HUES64 (cell line): ENCODE results near the gene AIFM2.

Source experiments
- H3K27ac ChIP-seq: 2 replicates; pipeline ENCODE4 v1.7.0; 2013; ENCODE audit warnings: low read depth, low read length, inconsistent platforms
- H3K27me3 ChIP-seq: 2 replicates; pipeline ENCODE4 v1.6.1; 2013; ENCODE audit warnings: mild to moderate bottlenecking, low read length; ENCODE audit not compliant: insufficient read depth
- H3K36me3 ChIP-seq: 2 replicates; pipeline ENCODE4 v1.6.1; 2013; ENCODE audit warnings: mild to moderate bottlenecking, low read length; ENCODE audit not compliant: insufficient read depth
- H3K4me1 ChIP-seq: 2 replicates; pipeline ENCODE4 v1.6.1; 2013; ENCODE audit warnings: mild to moderate bottlenecking, low read length, moderate library complexity; ENCODE audit not compliant: insufficient read depth
- H3K4me3 ChIP-seq: 2 replicates; pipeline ENCODE4 v1.5.1; 2013; ENCODE audit warnings: mild to moderate bottlenecking, low read length, moderate library complexity
- H3K9ac ChIP-seq: 2 replicates; pipeline ENCODE4 v1.6.1; 2013; ENCODE audit warnings: mild to moderate bottlenecking, low read depth, low read length
- H3K9me3 ChIP-seq: 2 replicates; pipeline ENCODE4 v1.6.1; 2013; ENCODE audit warnings: low read depth, low read length; ENCODE audit not compliant: insufficient read depth
- WGBS: fragments of 150-250, 120-280 bp; methylation state at CpG from one replicate; pipeline ENCODE4 v1.1.7; 2013; ENCODE audit warnings: missing lambda C conversion rate; 5-methylcytosine and 5-hydroxymethylcytosine counted together

Gene AIFM2

DNA sequence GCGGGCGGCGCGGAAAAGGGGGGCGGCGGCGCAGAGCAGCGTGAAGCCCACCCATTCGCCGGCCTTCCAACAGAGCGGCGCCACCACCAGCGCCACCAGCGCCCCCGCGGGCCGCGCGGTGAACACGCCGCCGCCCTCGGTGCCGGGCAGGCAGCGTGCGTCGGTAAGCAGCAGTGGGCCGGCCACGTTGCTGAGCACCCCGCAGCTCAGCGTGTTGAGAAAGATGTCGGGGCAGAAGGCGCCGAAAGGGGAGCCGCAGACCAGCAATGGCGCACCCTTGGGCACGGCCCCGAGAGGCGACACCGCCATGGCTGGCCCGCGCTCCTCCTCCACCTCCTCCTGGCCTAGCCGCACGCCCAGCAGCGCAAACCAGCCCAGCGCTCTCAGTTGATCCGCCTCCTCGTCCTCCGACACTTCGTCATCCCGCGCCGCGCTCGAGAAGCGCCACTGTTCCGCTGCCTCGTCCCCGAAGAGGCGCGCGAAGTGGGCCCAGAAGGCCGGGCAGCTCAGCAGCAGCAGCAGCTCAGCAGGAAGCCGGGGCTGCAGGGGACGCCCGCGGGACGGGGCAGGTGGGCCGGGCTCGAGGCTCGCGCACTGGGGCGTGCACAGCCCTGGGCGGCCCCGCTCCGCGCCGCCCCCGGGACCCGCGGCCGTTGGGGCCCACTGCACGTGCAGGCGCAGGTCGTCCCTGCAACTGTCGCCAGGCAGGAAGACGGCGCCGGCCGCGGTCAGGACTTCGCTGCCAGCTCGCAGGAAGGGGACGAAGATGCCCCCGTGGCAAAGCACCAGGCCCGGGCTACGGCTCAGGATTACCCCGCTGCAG lies 13.3 kb upstream of the AIFM2 start:
- Histone ChIP-seq H3K27me3 (peaks cover 7% of the 10 kb centered on the region), H3K36me3 (peaks cover 16% of the 10 kb centered on the region), H3K9me3 (no peaks in the 10 kb centered on the region), H3K27ac (peak overlapping the region; percentile 84), H3K4me3 (peak overlapping the region; percentile 89), H3K9ac (peak overlapping the region; percentile 95), H3K4me1 (peaks cover 6% of the 10 kb centered on the region; the same call in 1 of the 2 replicates)
- WGBS, result under 1% methylated on average over 98 of the region's 98 CpGs

DNA sequence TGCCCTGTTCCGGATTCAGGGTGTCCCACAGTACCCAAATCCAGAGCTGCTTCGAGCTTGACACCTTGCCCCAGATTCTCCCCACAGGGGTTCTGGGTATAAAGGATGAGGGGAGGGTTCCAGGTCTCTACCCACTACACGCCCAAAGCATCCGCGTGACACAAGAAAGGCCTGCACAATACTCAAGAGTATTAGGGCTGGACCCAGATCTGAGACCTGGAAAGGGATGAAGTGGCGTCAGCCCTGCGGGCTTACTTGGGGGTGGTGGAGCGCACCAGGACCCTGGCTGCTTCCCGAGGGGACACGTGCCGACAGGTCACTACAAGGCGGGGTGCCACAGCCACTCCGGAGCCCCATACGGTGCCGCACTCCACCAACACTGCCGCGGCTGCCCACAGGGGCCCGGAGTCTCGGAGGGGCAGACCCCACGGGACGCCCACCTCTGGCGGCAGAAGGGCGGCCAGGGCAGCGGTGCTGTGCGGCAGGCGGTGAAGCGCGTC lies 12.6 kb upstream of the AIFM2 start:
- H3K27ac ChIP-seq, result no peak overlapping the region
- 23% methylated on average over 27 of the region's 28 CpGs for WGBS
- H3K9ac ChIP-seq, result peak overlapping the region; percentile 95

DNA sequence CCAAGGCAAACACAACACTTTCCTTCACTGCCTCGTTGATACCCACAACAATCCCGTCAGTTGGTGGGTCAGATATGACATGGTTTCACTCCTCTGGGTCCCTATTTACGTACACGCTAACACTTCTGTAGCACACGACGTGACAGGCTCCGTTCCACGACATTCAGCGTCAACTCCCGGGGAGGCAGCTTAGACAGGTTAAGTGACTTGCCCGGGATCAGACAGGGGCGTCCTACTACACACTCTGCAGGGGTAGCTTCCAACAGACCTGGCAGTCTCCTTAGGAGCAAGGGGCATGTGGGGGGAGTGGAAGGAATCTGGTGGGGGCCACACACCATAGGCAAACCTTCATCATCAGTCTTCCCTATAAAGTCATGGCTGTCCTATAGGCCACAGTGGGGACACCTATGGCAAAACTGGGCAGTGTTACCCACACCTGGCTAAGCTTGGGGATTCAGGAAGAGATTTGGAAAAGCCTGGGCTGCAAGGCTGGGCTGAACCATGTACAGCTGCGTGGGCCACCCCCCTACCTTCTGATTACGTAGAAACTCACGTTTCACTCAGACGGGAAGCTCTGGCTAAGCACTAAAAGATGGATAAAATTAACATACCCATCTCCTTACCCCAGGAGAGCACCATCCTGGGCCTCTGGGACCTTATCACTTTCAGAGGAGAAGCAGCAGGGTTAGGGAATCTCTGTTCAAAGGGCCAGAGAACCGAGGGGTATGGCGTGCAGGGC lies 11.9 kb upstream of the AIFM2 start:
- Histone ChIP-seq H3K9me3 (no peaks in the 10 kb centered on the region), H3K36me3 (peaks cover 3% of the 10 kb centered on the region; the same call in 1 of the 2 replicates), H3K4me1 (peaks cover 6% of the 10 kb centered on the region; the same call in 1 of the 2 replicates), H3K27me3 (peaks cover 7% of the 10 kb centered on the region), H3K9ac (no peak overlapping the region), H3K4me3 (peak overlapping the region; percentile 89), H3K27ac (no peak overlapping the region)
- 79% methylated on average over 18 of the region's 18 CpGs for WGBS

More for the DNA sequence above, 12.6 kb upstream of the AIFM2 start:
- Histone ChIP-seq H3K27me3 (peaks cover 7% of the 10 kb centered on the region), H3K4me3 (peak overlapping the region; percentile 89), H3K36me3 (peaks cover 9% of the 10 kb centered on the region), H3K4me1 (peaks cover 6% of the 10 kb centered on the region; the same call in 1 of the 2 replicates), H3K9me3 (no peaks in the 10 kb centered on the region)

DNA sequence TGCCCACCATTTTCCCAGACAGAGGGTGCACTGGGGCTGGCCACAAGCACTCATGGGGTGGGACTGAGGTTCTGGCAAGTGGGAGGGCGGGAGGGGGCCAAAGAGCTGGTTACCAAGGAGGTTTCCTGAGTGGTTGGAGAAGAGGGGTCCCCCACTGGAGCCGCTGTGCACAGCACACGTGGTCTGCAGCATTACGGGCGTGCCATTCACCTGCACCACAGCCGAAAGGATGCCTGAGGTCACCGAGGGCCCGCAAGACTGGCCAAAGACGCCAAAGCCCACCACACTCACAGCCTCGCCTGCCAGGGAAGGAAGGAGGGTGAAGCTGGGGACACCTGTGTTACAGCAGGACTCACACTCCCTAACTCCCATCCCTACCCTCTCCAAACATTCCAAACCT lies 9.9 kb upstream of the AIFM2 start:
- H3K27me3 ChIP-seq, result peaks cover 7% of the 10 kb centered on the region
- no peak overlapping the region for H3K27ac ChIP-seq
- no peaks in the 10 kb centered on the region for H3K9me3 ChIP-seq
- no peak overlapping the region for H3K9ac ChIP-seq
- H3K4me3 ChIP-seq, result no peak overlapping the region
- H3K4me1 ChIP-seq, result peaks cover 5% of the 10 kb centered on the region; the same call in 1 of the 2 replicates
- no peaks in the 10 kb centered on the region for H3K36me3 ChIP-seq
- WGBS, result 90% methylated on average over 10 of the region's 10 CpGs

DNA sequence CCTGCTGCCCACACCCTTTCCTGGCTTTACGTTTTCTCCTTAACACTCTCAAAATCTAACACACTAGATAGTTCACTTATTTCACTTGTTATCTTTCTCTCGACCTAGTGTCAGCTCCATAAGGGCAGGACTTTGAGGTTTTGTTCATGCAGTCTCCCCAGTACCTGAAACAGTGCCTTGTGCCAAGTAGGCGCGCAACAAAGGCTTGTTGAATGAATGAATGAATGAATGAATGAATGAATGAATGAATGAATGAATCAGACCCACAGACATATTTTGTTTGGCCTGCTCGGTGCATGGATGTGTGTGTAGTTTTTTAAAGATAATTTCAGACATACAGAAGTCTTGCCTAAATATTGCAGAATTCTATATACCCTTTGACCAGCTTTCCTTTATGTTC lies 7.7 kb upstream of the AIFM2 start:
- Histone ChIP-seq H3K36me3 (no peaks in the 10 kb centered on the region), H3K27me3 (peaks cover 6% of the 10 kb centered on the region), H3K27ac (no peak overlapping the region), H3K4me3 (no peak overlapping the region), H3K9ac (no peak overlapping the region), H3K4me1 (no peaks in the 10 kb centered on the region; the same call in 1 of the 2 replicates), H3K9me3 (no peaks in the 10 kb centered on the region)
- WGBS, result 87% methylated on average over 5 of the region's 5 CpGs

DNA sequence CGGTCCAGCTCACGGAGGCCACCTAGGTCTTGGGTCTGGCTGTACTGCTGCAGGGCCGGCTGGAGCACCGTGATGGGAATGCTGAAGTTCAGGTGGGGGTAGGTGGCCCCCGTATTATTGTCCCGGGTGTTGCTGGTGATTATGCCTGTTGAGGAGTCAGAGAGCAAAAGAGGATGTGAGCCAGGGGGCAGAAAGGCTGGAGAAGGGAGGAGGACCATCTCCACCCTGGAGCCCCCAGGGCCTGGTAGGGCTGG lies 7.3 kb upstream of the AIFM2 start:
- Histone ChIP-seq H3K4me1 (no peaks in the 10 kb centered on the region), H3K4me3 (no peak overlapping the region), H3K9me3 (no peaks in the 10 kb centered on the region), H3K36me3 (no peaks in the 10 kb centered on the region), H3K27ac (no peak overlapping the region), H3K27me3 (peaks cover 2% of the 10 kb centered on the region), H3K9ac (no peak overlapping the region)
- WGBS, result 95% methylated on average over 6 of the region's 6 CpGs

DNA sequence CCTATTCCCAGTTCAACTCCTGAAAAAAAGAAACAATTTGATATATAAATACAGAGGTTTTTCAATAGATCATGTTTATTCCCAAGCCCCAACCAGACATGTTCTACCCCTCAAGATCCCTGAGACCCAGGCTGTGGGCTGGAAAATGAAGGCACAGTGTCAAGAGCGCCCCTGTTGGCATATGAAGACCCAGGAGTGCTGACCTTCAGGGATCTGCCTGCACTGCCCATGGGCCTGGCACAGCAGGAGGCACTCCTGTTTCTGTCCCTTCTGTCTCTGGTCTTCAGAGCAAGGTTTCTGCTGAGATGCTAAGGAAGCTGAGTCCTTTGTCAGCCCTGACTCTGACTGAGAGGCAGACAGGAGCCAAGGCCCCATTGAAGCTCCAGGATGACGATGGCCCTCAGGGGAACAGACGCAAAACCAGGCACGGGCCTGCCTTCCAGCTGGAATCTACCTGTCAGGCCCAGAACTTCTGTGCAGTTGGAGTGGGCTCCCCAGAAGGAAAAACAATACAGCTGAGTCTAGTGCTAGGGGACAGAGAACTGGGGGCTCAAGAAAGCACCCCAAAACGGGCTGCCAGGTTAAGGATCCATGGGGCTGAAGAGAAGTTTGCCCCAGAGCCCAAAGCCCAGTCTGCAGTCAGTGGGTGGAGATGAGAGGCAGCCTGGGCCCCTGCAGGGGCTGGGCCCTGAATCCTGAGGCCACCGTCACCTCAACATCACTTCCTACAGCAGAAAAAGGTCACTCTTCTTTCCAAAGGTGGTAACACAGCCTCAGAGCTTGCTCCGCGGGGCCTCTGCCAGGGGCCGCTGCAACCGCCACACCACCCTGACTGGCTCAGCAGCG lies 6.7 kb upstream of the AIFM2 start:
- no peak overlapping the region for H3K27ac ChIP-seq
- 94% methylated on average over 11 of the region's 11 CpGs for WGBS
- H3K36me3 ChIP-seq, result no peaks in the 10 kb centered on the region
- no peak overlapping the region for H3K4me3 ChIP-seq
- H3K9me3 ChIP-seq, result no peaks in the 10 kb centered on the region
- no peaks in the 10 kb centered on the region for H3K4me1 ChIP-seq
- H3K9ac ChIP-seq, result no peak overlapping the region
- no peaks in the 10 kb centered on the region for H3K27me3 ChIP-seq

DNA sequence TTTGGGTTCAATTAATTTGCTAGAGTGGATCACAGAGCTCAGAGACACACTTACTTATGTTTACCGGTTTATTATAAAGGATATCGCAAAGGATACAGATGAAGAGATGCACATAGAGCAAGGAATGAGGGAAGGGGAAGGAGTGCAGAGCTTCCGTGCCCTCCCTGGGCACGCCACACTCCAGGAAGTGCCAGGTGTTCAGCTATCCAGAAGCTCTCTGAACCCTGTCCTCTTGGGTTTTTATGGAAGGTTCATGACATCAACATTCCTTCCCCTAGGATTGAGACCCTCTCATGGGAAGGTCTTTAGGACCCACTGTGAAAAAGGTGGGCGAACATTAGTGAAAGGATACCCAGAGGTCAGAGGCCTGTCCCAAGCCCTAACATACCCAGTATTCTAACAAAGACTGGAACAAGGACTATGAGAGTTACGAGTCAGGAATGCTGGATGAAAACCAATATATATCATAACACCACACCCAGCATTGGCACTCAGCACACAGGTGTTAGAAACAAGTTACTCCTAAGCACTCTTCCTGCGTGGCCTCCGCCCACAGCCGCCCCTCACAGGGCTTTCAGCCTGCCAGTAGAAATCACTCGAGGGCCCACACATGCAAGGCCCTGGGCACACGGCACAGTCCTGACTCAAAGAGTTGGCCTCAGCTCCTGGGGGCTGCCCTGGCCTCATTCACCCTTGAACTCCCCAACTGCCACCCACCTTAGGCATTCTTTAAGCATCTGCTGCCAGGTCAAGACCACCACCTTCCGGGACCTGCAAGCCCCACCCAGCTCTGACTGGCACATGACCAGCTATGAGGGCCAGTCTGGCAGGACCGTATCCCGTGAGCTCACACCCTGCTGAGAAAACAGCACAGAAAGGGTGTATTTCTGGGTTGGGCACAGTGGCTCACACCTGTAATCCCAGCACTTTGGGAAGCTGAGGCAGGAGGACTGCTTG lies 5.6 kb upstream of the AIFM2 start:
- Histone ChIP-seq H3K36me3 (no peaks in the 10 kb centered on the region), H3K4me1 (0 out of 2 replicates have a peak, but pooled peaks cover under 1% of the 10 kb centered on the region), H3K9me3 (no peaks in the 10 kb centered on the region), H3K9ac (no peak overlapping the region), H3K27ac (no peak overlapping the region), H3K4me3 (no peak overlapping the region), H3K27me3 (peaks cover 7% of the 10 kb centered on the region)
- WGBS, result 94% methylated on average over 14 of the region's 14 CpGs

DNA sequence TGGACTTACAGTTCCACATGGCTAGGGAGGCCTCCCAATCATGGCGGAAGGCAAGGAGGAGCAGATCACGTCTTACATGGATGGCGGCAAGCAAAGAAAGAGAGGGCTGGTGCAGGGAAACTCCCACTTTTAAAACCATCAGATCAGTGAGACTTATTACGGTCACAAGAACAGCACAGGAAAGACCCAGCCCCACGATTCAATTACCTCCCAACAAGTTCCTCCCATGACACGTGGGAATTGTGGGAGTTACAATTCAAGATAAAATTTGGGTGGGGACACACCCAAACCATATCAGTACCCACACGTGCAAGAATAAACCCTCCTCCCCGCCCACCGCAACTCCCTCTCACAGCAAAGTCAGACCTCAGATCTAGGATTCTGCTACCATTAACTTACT lies 4.5 kb upstream of the AIFM2 start:
- 84% methylated on average over 8 of the region's 9 CpGs for WGBS
- no peaks in the 10 kb centered on the region for H3K36me3 ChIP-seq
- H3K4me1 ChIP-seq, result 0 out of 2 replicates have a peak, but pooled peaks cover 4% of the 10 kb centered on the region
- no peak overlapping the region for H3K9ac ChIP-seq
- no peaks in the 10 kb centered on the region for H3K9me3 ChIP-seq
- H3K27me3 ChIP-seq, result peaks cover 18% of the 10 kb centered on the region
- no peak overlapping the region for H3K27ac ChIP-seq
- H3K4me3 ChIP-seq, result no peak overlapping the region

DNA sequence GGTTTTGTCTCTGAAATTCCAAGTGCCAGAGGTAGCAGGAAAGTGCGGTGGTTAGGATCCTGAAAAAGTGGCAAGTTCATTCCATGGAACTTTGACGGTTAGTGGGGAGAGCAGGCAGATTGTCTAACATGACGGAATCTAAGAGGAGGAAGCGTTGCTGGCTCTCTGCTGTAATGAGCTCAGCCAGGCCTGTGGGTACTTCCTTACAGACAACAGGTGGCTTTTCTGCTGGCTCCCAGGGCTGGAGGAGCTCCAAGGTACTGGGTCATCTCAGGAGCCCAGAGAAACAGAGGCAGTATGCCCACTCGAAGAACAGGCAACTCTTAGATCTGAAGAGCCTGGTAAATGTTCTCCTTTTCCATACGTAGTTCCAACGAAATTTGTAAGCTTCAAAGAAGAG lies 3.1 kb upstream of the AIFM2 start:
- Histone ChIP-seq H3K4me3 (no peak overlapping the region), H3K4me1 (0 out of 2 replicates have a peak, but pooled peaks cover 4% of the 10 kb centered on the region), H3K27ac (no peak overlapping the region), H3K27me3 (peaks cover 31% of the 10 kb centered on the region), H3K36me3 (no peaks in the 10 kb centered on the region), H3K9ac (no peak overlapping the region), H3K9me3 (no peaks in the 10 kb centered on the region)
- WGBS, result 90% methylated on average over 7 of the region's 7 CpGs
